GM19193 (cell line): Measurements from ENCODE around the gene TLE4.

ENCODE experiments used
- POLR2A ChIP-seq: IDR thresholded peaks from 4 replicates; pipeline ENCODE4 v1.6.1; 2011; ENCODE audit not compliant: insufficient read depth, insufficient read length; ENCODE audit errors: extremely low read depth

The TLE4 gene

DNA sequence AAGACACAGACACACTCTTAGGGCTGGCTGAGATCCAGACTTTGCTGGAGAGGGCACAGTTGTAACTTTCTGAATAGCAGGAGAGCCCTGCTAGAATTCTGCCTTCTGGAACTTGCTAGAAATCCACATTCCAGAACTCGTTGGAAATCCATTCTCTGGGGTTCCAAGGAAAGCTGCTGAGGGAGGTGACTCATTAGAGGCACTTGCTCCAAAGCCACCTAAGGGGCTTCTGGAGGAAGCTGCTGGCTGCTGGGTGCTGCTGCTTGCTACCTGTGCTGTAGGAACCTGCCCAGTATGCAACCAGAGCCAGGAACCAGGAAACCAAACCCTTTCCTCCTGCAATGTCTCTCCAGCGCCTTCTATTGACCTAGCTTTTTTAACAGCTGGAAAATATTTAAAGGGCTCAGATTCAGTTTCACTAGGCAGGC lies 4.1 kb upstream of the TLE4 start:
- TF ChIP-seq POLR2A: no peak

DNA sequence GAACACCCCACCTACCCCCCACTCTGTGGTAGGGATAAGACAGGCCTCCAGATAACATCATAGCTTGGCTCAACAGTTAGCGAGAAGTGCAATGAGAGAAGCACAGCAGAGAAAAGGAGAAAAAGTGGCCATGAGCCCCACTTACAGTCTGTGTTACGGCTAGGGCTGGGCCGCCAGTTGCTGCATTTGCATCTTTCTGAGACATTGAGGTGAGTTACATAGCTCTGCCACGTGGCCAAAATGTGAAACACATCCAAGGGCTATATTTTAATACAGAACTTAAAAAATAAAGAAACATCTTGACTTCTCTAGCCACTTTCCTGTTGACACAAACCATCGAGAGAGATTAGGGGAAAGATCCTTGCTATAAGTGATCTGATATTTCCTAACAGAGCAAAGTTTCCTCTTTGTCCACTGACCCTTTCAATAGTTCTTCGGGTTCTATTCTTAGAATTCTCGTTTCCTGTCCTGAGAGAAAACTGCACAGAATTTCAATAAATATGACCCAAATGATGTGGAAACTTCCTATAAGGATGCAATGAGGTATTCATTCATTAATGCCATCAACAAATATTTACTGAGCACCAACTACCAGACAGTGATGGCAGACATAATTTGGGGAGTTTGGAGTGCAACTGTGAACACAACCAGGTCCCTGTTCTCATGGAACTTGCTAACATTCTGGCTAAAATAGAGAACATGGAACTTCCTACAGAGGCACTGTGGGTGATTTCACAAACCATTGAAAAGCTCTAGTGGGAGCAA lies 3.2 kb upstream of the TLE4 start:
- no peak for TF ChIP-seq POLR2A

DNA sequence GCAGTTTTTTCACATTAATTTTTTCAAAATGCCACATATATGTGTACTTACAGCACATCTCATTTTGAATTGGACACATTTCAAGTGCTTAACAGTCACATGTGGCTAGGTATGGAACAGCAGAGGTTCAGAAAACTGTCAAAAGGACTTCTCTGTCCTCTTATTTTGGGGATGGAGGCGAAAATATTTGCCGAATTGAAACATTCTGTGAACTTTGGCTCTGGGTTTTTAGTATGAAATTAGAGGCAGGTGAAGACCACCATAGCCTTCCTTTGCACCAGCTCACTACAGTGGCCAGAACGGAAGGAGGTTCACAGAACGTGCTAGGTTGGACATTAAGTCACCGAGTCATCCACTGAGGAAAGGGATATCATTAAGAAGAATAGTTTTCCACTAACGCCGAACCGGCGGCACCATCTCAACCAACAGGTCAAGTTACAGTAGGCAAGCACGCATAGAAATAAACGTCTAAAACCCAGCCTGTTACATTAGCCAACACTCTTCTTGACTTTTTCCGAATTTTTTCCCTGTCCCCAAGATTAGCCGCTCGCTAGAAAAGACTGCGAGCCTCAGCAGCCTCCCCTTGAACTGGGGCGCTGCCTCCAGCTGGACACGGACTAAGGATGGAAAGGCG lies 1.8 kb upstream of the TLE4 start:
- TF ChIP-seq POLR2A: no peak

DNA sequence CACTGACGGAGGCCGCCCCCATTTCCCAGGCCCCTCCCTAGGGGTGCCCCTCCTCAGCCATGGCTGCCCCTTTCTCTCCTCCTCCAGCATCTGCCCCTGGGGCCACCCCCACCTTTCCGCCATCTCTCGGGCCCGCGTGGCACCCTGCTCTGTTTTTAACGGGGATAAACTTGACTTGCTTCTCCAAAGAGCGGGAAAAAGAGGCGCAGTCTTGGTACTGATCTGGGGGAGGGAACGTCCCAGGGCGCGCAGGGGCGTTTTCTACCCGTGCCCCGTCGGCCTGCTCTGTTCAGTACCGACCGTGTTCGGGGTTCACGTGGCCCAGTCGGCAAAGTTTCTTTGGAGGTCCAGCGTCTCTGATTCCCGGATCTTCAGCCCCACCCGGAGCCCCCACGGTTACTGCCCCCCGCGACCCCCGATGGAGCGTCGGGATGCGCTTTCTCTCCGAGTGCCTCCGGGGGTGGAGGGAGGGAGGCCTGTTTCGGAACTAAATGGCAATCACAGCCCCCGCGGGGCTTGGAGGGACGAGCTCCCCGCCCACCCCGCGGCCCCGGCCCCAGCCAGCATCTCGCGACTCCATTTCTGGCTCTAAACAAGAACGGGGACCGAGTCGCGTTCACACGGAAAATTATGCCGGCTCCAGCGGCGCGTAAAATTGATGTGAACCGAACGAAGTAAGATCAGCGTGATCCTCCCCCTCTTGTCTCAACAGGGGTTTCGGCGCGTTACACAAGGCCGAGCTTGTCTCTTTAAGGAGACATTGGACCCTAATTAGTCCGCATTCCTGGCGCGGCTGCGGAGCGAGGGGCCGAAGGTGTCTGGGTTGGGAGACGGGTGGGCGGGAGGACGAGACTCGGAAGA lies 1.1 kb upstream of the TLE4 start:
- no peak for TF ChIP-seq POLR2A

DNA sequence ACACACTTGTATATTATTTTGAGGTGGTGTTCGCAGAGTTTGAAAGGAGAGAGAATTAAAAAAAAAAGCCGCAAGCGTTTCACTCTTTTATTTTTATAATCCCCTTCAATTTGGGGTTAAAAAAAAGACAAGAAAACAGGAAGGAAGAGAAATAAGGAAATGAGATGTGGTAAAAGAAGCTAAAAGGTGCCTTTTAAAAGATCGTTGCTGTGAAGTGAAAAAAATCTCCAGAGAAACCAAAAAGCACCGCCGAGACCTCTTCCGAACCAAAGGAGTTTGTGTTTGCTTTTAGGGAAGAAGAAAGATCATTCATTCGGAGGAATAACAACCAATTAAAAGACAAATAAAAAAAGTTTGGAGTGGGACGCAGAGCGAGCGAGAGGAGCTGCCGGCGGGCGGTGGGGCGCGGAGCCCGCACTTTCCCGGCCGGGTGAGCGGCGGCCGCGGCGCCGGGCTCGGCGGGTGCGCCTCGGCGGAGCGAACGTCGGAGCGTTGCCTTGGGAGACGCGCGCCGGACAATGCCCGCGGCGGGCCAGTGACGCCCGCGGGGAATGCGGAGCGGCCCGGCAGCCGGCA lies 355 bp downstream of the TLE4 start:
- no peak for TF ChIP-seq POLR2A

DNA sequence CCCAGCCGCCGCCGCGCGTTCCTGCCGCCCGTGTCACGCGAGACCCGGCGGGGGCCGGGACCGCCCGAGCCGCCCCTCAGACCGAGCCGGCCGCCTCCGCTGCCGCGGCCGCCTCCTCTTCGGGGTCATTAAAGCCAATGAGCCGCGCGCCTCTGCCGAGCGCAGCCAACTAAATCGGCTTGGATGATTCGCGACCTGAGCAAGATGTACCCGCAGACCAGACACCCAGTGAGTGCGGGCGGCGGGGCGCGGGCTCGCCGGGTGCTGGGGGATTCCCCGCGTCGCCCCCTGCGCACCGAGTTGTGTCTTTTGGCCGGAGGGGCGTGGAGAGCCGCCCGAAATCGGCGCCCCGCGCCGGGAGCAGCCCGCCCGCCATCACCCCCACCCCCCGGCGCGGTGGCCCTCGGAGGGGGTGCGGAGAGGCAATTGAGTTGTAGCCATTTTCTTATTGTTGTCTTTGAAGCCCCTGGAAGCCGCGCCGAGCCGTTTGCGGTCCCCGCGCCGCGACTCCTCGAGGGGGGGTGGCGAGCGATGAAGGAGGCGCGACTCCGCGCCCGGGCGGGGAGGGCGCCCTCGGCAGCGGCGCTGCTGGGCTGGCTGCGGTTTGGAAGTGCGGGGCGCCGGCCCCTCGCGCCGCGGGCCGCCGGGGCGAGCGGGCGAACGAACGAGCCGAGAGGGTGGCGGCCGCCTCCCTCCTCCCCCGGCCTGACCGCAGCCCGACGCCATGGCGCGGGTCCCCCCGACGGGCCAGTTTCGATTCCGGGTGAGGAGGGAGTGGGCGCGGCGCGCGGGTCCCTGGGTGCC lies 1.0 kb downstream of the TLE4 start:
- peak; percentile 39 for TF ChIP-seq POLR2A

DNA sequence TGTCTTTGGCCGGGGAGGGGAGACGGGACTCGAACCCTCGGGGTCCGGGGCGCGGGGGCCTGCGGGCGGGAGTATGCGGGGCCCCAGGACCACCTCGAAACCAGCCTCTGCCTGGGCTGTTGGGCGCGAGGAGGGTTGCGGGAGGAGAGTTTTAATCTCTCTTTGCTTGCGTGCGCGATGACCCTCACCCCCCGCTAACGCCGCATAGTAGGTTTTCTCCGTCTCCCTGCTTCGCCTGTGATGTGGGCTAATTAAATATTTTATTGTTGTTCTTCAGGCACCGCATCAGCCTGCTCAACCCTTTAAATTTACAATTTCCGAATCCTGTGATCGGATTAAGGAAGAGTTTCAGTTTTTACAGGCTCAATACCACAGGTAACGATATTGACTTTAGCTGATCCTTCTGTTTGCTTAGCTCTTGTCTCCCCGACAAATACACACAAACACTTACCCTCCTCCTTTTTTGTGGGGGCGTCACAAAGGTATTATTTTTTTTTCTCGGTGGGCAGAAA lies 1.7 kb downstream of the TLE4 start:
- no peak for TF ChIP-seq POLR2A

DNA sequence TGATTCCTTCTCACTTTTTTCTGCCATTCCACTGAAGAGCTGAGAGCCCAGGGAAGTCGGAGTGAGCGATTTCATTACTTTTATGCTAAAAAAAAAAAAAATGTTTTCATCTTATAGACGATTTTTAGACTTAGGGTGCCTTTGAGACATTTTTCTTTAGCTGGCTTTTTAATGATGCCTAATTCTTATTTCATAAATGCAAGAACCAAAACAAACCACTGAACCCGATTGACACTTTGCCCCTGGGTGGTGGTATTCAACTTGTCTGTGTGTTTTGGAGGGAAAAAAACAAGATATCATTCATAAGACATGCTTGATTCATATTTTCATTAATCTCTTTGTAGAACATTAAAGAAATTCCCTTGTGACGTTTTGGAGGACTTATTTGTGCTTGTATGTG lies 2.4 kb downstream of the TLE4 start:
- no peak for TF ChIP-seq POLR2A

DNA sequence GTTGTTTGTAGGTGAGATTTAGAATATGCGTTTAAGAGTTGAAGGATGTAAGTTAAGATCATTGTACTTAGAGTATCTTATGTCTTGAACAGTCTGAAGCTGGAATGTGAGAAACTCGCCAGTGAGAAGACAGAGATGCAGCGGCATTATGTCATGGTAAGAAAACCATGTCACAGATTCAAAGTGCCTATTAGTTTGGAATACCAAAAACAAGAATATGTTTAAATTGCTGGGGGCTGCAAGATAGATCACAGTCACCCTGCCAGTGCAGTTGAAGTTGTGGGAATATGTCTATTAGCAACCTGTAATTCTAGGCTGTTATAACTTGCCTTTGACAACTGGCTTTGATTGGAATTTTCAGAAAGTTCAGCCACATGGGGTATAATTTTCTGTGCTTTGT lies 3.0 kb downstream of the TLE4 start:
- TF ChIP-seq POLR2A: no peak

DNA sequence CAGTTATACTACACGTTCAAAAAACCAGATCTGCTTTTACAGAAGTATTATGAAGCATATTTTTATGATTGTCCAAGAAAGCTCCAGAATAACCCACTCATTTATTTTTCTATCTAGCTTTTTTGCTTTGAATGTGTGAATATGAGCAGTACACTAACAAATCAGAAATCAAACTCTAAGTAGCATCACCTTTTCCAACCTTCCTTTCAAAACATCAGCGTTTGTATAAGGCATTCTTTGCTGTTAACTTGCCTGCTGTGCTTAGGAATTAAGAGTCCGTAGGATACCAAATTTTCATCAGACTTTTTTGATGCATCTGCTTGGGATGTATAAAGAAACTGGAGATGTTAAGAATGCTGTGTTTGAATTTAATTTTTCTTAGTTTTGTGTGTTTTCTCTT lies 3.8 kb downstream of the TLE4 start:
- no peak for TF ChIP-seq POLR2A

DNA sequence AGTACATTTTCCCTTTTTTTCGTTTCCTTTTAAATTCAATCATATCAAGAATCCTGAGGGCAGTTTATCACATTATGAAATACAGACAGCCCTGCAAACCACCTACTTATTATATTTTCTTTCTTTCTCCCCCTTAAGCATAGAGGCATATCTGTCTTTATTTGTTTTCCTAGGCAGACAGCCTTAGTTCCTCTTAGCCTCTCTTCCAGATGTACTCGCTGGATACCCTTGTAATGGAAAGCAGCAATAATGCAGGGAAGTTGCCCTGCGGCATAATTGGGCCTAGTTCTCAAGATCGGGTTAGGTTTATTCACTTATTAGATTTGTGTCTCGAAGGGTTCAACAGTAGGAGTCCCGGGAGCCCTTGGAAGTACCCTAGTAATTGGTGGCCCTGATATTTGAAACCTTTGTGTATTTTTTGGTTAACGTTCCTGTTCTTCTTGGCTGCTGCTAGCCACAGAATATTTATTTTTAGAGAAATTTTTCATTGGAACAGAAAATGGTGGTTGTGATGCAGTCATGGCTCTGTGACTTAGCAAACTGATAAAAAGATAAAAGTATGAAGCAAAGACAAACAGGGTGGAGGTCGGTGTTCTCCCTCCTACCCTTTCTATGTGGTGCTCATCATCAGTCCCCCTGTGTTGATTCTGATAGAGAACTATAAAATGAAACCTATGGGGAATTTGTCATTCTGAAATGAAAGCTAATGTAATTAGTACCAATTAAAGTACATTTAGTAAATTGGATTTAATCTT lies 6.4 kb downstream of the TLE4 start:
- no peak for TF ChIP-seq POLR2A

DNA sequence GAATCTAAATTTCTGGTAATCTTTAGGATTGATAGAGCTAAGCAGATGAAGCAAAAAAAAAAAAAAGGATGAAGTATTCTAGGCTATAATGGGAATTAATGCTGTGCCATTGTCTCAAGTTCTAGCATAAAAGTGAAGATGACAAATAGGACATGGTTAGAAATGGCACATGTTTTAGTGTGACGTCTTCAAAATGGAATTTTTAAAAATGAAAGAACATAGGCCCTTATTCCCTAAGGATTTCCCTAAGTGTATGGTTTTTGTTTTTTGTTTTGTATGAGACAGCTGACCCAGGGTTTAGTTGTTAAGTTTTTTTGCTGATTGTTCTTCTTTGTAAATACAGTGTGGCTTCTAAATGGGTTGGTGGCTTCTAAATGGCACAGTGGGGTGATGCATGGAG lies 7.1 kb downstream of the TLE4 start:
- TF ChIP-seq POLR2A: no peak

DNA sequence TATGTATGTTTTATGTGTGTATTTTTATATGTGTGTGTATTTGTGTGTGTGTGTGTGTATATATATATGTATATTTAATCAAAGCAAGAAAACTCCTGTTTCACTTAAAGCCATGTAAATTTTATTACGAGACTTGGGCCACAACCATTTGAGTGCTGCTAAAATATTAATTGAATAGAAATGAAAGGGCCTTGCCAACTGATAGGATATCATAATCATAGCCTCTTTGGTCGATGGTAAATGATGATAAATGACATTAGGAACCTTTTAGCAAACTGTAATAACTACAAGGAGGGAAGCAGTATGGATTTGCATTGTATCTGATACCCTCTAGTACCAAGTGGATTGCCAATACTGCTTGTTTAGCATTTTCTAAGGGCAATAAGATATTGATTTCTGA lies 7.9 kb downstream of the TLE4 start:
- no peak for TF ChIP-seq POLR2A
